Measurements from ENCODE around the gene FAM171A2.

Gene FAM171A2

DNA sequence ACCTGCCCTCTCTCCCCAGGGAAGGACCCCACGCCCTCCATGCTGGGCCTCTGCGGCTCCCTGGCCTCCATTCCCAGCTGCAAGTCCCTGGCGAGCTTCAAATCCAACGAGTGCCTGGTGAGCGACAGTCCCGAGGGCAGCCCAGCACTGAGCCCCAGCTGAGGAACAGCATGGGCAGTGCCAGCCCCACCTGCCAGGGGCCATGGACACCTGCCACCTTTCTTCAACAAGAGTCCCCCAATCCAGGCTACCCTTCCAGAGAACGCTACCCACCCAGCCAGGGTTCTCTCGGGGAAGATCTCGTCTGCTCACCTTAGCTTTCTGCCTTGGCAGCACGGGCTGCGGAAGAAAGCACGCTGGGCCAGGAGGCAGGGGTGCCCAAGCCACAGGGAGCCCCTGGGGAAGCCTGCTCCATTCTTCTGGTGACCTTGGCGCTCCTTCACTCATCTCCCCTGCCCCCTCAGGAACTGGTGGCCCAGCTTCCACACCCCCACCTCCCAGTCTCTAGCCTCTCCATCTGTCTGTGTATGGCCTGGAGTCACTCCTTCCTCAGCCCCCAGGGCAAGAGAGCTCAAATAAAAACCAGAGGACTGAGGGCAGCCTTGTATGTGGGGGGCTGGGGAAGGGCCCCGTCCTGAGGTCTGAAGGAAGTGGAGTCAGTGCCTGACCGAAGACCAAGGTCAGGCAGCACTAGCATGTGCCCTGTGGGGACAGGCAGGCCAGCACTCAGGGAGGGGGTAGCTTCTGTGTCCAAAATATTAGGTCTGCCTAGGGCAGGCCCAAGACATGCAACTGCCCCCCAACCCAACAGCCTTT is 45.4 kb downstream of the FAM171A2 start:
- DNase-seq, result no peak

DNA sequence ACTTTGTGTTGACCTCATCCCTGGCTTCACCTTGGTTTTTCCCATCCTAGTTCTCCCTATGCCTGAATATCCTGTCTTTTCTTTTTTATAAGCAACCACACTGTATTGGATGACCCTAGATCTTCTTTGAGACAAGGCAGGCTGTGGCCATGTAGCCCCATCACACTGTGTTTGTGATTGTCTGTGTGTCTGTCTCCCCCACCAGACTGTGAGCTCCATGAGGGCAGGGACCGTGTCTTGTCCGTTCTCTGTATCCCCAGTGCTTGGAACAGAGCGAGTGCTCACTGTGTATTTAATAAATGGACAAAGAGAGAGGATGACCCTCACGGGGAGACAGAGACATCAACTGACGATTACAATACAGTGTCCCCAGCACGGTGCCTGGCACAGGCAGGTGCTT is 46.1 kb downstream of the FAM171A2 start:
- DNase-seq, result no peak

DNA sequence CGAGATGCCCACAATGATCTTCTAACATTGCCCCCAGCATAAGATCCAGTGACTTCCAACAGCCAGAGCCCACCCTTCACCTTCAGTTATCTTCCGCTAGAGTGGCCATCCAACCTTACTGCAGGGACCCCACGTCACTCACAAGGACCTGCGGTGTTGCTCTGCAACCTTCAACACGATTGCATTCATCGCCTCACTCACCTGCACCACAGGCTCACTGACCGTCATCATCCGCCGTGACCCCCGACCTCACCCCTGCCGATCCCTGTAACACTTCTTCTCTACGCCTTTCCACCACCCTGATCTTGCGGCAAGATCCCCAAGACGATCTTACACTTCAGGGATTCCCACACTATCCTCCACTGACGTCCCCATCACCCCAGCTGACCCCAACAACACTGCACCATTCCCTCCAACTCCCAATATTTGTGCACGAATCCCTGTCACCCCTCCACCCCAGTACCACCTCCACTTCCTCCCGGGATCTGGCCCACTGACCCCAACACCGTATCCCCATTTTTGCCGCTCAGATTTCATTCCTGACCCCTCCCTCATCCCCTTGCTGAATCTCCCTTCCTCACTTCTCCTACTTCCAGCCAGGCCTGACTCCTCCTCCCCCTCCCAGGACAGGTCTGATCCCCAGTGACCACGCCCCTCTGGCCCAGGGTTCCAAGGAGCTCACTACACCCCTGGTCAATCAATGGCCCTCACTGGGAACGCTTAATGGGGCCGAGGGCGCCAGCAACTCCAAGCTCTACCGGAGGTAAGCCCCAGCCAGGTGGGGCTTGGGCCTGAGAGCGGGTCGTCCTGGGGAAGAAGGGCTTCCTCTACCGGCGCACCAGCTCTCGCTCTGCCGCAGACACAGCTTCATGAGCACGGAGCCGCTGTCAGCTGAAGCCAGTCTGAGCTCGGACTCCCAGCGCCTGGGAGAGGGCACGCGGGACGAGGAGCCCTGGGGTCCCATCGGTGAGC is 47.6 kb downstream of the FAM171A2 start:
- no peak for DNase-seq

DNA sequence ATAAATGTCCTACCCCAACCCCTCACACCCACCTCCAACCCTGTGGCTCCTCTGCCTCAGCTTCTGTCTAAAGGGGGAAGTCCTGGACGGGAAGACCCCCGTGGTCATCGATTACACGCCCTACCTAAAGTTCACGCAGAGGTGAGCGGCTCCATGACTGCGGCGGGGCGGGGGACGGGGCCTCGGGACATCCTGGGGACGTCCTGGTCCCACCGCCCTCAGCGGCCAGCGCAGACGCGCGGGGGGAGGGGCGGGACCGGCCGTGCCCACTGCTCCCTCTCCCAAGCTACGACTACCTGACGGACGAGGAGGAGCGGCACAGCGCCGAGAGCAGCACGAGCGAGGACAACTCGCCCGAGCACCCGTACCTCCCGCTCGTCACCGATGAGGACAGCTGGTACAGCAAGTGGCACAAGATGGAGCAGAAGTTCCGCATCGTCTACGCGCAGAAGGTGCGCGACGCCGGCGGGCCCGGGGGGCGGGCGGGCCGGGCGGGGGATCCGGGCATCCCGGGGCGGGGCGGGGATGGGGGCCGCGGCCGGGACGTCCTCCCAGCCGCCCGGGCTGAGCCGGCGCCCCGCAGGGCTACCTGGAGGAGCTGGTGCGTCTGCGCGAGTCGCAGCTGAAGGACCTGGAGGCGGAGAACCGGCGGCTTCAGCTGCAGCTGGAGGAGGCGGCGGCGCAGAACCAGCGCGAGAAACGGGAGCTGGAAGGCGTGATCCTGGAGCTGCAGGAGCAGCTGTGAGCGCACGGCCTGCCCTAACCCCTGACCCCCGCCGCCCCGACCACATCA is 48.6 kb downstream of the FAM171A2 start:
- DNase-seq, result peak; percentile 78

DNA sequence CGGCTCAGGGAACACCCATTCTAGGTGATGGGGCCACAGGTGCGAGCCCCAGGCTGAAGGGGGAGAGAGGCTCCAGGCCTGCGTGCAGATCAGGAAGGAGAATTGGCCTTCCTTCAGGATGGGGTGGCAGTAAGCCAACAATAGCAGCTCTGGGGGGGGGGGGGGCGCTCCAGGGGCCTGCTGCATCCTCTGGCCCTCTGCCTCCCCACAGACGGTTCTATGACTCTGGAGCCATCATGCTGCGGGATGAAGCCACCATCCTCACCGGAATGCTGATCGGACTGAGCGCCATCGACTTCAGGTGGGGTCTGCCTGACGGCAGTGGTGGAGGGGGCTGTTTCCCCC is 49.2 kb downstream of the FAM171A2 start:
- DNase-seq, result no peak

DNA sequence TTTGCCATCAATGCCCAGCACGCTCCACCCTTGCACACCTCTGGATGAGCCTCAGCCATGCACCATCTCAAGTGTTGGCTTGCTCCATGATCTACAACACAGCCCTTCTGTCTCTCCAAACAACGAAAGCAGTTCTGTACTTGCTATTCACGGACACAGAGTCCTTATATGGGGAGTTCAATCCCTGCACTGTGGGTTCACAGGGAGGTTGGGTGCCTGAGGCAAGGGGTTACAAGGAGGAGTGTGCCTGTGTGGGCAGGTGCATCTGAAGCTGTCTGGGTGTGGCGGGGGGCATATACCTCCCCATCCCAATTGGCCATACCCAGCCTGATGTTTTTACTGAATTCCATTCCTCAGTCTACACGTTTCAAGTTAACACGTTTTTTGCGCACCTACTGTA is 49.6 kb downstream of the FAM171A2 start:
- no peak for DNase-seq

DNA sequence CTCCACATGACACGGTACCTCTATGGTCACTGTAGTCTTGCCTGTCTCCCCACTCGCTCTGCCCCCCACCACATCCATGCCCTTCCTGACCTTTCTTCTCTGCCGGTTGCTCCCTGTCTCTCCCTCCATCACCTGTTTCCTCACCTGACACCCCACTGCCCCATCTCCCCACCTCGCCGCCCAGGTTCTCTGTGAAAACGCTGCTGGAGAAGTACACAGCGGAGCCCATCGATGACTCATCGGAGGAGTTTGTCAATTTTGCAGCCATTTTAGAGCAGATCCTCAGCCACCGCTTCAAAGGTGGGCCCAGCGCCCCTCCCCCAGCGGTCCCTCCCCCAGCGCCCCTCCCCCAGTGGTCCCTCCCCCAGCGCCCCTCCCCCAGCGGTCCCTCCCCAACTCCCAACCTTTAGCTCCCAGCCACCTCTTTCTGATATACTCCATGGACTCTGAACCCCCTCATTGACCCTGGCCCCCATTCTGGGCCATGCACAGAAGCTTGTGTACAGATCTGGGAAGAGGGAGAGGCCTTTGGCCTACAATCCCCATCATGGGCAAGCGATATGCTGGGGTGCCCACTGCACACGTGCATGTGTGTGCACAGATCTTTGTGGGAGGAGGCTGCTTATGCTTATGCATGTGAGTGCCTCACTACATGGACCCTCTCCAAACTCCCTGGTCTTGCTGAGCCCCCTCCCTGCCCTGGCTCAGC is 51.1 kb downstream of the FAM171A2 start:
- no peak for DNase-seq

DNA sequence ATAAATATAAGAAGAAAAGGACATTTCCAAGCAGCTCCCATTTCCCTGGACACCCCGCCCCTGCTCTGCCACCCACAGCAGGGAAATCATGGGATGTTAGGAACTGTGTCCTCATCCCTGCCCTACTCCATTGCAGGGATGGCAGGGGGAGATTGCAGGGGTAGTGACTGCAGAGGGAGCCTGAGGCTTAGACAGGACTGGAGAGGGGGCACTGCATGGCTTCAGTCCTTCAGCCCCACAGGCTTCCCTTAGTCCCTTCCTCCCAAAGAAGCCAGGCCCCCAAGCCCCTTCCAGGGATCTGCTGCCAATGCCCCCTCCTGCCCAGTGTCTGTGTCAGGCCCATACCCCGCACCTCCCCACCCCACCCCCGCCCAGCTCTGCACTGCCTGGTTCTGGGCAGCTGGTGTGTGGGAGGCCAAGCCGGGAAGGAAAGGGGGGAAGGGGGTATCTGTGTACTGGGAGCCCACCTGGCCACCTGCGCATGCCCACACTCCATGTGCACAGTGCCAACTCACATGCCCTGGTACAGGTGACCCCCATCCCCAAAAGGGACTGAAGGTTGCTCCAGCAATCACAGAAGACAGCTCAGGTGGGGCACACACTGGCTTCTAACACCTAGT is 52.0 kb downstream of the FAM171A2 start:
- DNase-seq, result no peak

DNA sequence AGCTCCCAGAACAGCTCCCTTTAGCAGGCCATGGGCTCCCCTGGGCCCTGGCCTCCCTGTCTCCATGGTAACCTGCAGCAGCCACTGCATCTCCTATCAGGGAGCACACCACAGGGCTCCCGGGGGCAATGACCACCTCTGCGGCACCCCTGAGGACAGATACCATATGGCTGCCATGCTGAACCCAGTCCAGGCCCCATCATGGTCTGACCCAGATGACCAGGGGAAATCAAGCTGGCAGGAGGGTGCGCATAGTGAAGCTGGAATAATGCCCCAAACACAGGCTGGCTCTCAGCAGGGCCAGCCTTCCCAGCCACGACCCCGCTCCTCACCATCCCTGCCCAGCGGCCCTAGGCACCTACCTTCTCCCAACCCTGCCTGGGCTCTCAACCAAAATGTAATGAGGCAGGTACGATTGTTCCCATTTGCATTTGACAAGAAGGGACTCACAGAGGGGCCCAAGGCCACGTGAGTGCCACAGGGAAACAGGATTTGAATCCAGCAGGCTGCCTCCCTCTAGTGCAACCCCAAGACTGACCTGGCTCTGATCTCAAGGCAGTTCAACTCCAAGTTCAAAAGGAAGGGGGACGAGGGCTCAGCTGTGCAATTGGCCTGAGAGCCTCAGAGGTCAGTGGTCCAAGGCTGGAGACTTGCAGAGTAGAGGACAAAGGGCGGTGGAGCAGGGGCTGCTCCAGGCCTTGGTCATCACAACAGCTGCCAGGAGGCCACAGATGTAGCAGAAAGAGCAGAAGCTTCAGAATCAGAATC is 52.9 kb downstream of the FAM171A2 start:
- DNase-seq, result no peak

DNA sequence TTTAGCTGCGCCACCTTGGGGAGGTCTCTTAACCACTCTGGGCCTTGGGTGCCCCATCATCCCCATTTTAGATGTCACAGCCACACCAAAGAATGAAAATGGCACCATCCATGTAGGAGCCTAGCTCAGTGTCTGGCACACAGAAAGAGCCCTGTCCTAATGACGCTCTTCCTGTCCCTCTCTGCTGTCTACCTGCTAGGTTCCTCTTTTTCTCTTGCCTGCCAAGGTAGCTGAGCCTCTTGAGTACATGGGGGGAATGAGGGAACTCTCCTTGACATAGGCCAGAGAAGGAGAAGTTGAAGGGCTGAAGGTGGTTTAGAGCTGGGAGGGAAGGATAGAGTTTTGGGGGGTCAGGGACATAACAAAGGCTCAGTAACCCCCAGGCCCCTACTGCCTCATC is 53.5 kb downstream of the FAM171A2 start:
- DNase-seq, result no peak

DNA sequence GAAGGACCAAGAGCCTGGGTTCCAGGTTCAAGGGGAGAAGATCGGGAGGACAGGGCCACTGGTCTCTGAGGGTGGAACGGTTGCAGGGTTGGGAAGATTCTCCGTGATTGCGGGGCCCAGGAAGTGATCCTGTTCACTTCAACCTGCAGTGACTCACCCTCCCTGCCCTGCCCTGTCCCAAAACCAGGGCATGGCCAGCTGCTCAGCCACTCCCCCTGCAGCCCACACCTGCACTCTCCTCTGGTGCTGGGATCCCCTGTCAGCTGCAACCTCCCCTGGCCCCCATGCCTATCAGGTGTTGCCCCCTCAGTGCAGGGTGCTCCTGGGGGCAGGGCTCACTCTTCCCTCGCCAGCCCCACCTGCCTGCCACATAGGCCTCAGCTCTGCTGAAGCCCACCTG is 54.2 kb downstream of the FAM171A2 start:
- no peak for DNase-seq

DNA sequence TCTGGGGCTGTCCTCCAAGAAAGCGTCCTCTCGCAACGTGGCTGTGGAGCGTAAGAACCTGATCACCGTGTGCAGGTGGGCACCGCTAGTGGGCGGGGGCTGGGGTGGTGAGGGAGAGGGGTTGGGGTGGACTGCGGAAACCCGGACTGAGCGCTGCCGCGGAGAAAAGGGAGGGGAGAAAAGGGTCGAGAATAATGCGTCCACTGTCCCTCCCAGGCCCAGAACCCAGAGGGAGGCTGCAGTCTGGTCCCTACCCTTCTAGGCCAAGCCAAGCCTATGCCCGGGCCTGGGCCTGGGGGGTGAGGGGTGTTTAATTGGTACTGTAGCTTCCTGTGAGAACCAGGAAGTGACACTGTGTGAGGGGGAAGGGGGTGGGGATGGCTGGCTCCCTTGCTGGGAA is 54.8 kb downstream of the FAM171A2 start:
- no peak for DNase-seq

DNA sequence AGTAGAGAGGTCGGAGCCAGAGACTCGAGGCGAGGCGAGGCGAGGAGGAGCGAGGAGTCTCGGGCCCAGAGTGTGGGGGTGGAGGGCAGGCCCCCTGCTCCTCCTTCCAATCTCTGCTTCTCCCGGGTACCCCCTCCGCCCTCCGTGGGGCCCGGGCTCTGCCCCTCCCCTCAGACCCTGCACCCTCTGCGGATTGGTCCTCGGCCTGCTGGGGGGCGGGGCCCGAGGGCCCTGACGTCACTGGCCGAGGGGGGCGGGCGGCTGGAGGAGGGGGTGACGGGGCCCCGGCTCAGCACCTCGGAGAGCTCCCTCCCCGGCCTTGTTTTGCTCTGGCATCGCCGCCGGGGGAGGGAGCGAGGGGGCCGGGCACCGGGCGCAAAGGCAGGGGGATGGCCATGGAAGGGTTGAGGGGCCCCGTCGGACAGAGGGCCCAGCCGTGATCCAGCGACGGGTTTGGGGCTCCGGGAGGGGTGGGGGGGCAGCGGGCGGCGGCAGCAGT is 55.3 kb downstream of the FAM171A2 start, which contains the start of gene RUNDC3A:
RUNDC3A (plus strand) TSS at position 282 of the 499 bp plus-strand sequence. CDS start 232 bp downstream, outside the sequence.
- DNase-seq, result peak; percentile 93

DNA sequence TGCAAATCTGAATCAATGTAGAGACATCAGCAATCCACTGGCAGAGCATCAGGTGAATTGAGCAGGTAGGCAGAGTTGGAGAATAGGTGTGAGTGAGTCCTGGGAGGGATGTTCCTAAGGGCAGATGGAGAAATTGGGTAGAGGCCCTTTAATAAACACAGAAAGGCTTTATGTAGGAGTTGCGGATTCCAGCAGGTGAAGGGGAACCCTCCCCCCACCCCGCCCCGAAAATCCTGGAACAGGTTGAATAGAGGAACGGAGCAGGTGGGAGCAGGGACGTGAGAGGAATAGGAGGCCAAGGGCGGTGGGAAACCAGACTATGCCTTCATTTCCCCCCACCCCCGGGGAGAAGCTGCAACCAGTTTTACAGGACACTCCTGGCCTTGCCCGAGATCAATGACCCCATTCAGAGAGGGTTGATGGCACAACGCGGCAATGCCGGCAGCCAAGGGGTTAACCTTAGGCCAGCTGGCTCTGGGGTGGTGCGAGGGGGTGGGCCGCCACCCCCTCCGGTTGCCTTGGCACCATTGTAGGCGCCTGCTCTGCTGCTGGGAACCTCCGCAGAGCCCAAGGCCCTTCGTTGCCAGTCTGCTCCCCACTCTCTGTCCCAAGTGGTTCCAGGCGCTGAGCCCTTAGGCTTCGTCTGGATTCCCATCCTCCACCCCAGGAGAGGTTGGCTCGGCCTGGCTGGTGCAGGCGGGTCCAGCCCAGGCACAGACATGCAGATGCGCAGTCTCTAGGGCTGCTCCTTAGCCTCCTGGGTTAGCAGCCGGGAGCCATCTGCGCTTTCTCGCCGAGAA is 56.1 kb downstream of the FAM171A2 start:
- DNase-seq, result peak; percentile 83

DNA sequence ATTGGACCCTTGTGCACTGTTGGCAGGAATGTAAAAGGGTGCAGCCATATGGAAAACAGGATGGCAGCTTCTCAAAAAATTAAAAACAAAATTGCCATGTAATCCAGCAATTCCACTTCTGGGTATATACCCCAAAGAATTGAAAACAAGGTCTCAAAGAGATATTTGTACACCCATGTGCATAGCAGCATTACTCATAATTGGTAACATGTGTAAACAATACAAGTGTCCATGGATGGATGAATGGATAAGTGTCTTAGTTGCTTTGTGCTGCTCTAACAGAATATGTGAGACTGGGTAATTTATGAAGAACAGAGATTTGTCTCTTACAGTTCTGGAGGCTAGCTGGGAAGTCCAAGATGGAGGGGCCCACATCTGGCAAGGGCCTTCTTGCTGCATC is 59.0 kb downstream of the FAM171A2 start:
- DNase-seq, result no peak
